Panc1 (cell line): ENCODE results near the gene GHITM.

Experiments
- CTCF ChIP-seq: fragments of 450-650 bp; IDR thresholded peaks from 2 replicates; pipeline ENCODE4 v1.5.1; 2017; ENCODE audit warnings: mild to moderate bottlenecking
- POLR2AphosphoS5 ChIP-seq: IDR thresholded peaks from 2 replicates; pipeline ENCODE4 v1.6.1; 2012; ENCODE audit warnings: mild to moderate bottlenecking, low read depth, low read length, moderate library complexity

GRCh38 chr10:84198206-84198915, 59.1 kb downstream of the GHITM start:
- TF ChIP-seq CTCF (no peak), POLR2AphosphoS5 (no peak)
